Esophagus muscularis mucosa (tissue), 4 donors: ENCODE results near the gene UHMK1. TPM values are rescaled to one million over a fixed set of nuclear protein-coding genes. Genes with fewer than 3 reads are reported as not detected.
"Not testable (repeated sequence)": the region's sequence is repeated elsewhere in the genome, so short reads cannot be mapped to it uniquely, and the experiment has no call there.

Experiments used
- DNase-seq: peaks from one replicate; pipeline ENCODE4 v3.0.0-alpha.2; 2017; ENCODE audit errors: extremely low spot score
- H3K27ac ChIP-seq, 4 donors: fragments of 200-600 bp; sonication (generic); replicated peaks in 1 of 4; 1 replicate in 3 of 4; 2 replicates in 1 of 4; pipeline ENCODE4 v1.5.1; 2016 to 2019; ENCODE audit warnings: mild to moderate bottlenecking in 1 of 4
- H3K27me3 ChIP-seq, 4 donors: fragments of 200-600 bp; sonication (generic); one replicate each; pipeline versions ENCODE4 v1.5.1 to v1.6.0; 2016 to 2019
- H3K36me3 ChIP-seq, 4 donors: fragments of 200-600 bp; sonication (generic); one replicate each; pipeline ENCODE4 v1.5.1; 2016 to 2019
- H3K4me1 ChIP-seq, 4 donors: fragments of 200-600 bp; sonication (generic); one replicate each; pipeline ENCODE4 v1.5.1; 2016 to 2019
- H3K4me3 ChIP-seq, 4 donors: fragments of 200-600 bp; sonication (generic); 1 replicate in 2 of 4; 2 replicates in 2 of 4; pipeline ENCODE4 v1.5.1; 2016 to 2019; ENCODE audit warnings: mild to moderate bottlenecking in 4 of 4, moderate library complexity in 1 of 4
- H3K9me3 ChIP-seq, 4 donors: fragments of 200-600 bp; sonication (generic); 1 replicate in 3 of 4; 2 replicates in 1 of 4; pipeline ENCODE4 v1.5.1; 2016 to 2019
- CTCF ChIP-seq, 3 experiments: fragments of 200-600 bp in 2 of 3; fragments of 450-650 bp in 1 of 3; sonication (generic) in 2 of 3; IDR thresholded peaks; one replicate each; pipeline ENCODE4 v1.5.1; 2017 to 2019; ENCODE audit warnings: antibody characterized with exemption in 3 of 3, mild to moderate bottlenecking in 2 of 3, moderate library complexity in 1 of 3
- EP300 ChIP-seq: sonication (generic); formaldehyde crosslinking; IDR thresholded peaks from one replicate; pipeline ENCODE4 v1.6.1; 2017; ENCODE audit warnings: antibody characterized with exemption
- POLR2A ChIP-seq: fragments of 450-650 bp; IDR thresholded peaks from one replicate; pipeline ENCODE4 v1.6.1; 2017; ENCODE audit warnings: antibody characterized with exemption, moderate library complexity, mild to moderate bottlenecking, low read depth
- POLR2AphosphoS5 ChIP-seq, 2 donors: sonication (generic); formaldehyde crosslinking; IDR thresholded peaks; one replicate each; pipeline ENCODE4 v1.6.1; 2017; ENCODE audit warnings: antibody characterized with exemption in 2 of 2
- WGBS: methylation state at CpG from one replicate; pipeline ENCODE4 v1.1.5; 2018; 5-methylcytosine and 5-hydroxymethylcytosine counted together
- intact Hi-C: fragments of 100-400 bp; cut with DNase I; formaldehyde crosslinking; loops from one replicate; pipeline ENCODE4 v1.15.1; 2023
- total RNA-seq, 4 donors: library from RNA; depleted of rRNA; stranded (reverse); fragments of >200 nt; gene quantifications; one replicate each; pipeline versions ENCODE4 v1.1.0 to v1.2.1, GENCODE V29; 2016

The UHMK1 gene
- total RNA-seq, 4 donors from 2014 or later = 25.3 to 34.4 (median 30.6) TPM

GRCh38 chr1:162475539-162476185, 22.0 kb upstream of the UHMK1 start:
- intact Hi-C loops = no loop called here
- H3K27me3 ChIP-seq = no peaks in the 10 kb centered on the region

GRCh38 chr1:162476620-162477019, 21.0 kb upstream of the UHMK1 start:
- Histone ChIP-seq H3K27ac (no peak overlapping the region), H3K36me3 (no peaks in the 10 kb centered on the region), H3K9me3 (peaks cover 0 to 22% (median 14%) of the 10 kb centered on the region in 4 donors), H3K4me3 (no peak overlapping the region), H3K4me1 (no peaks in the 10 kb centered on the region), H3K27me3 (no peaks in the 10 kb centered on the region)
- WGBS = 90% methylated on average over 1 of the region's 1 CpG
- no peak for DNase-seq
- TF ChIP-seq POLR2AphosphoS5 (IDR thresholded peaks at IDR 0.05) (no peak), EP300 (no peak), POLR2A (no peak), CTCF (IDR thresholded peaks at IDR 0.05) (no peak)
- intact Hi-C loops = no loop called here

More at GRCh38 chr1:162475539-162476185, 22.0 kb upstream of the UHMK1 start:
- DNase-seq = no peak
- no peak for TF ChIP-seq POLR2AphosphoS5 (IDR thresholded peaks at IDR 0.05)
- TF ChIP-seq CTCF (IDR thresholded peaks at IDR 0.05) = no peak
- no peak for TF ChIP-seq POLR2A
- no peak for TF ChIP-seq EP300
- Histone ChIP-seq H3K4me3 (no peak overlapping the region), H3K9me3 (peaks cover 0 to 22% (median 11%) of the 10 kb centered on the region in 4 donors), H3K4me1 (no peaks in the 10 kb centered on the region), H3K36me3 (no peaks in the 10 kb centered on the region), H3K27ac (no peak overlapping the region)
- WGBS = 76% methylated on average over 6 of the region's 6 CpGs

- Histone ChIP-seq H3K9me3 (peaks cover 0 to 6% (median 0%) of the 10 kb centered on the region in 4 donors), H3K4me3 (no peak overlapping the region), H3K27me3 (peaks cover 0 to 26% (median 0%) of the 10 kb centered on the region in 4 donors), H3K4me1 (no peaks in the 10 kb centered on the region), H3K36me3 (no peaks in the 10 kb centered on the region), H3K27ac (no peak overlapping the region)
- TF ChIP-seq EP300 (no peak), POLR2A (no peak), POLR2AphosphoS5 (IDR thresholded peaks at IDR 0.05) (no peak), CTCF (IDR thresholded peaks at IDR 0.05) (no peak)
- DNase-seq = no peak
- intact Hi-C loops = no loop called here
Measured at GRCh38 chr1:162485236-162485635, 12.4 kb upstream of the UHMK1 start.

- no peaks in the 10 kb centered on the region for H3K4me1 ChIP-seq
- H3K4me3 ChIP-seq = no peak overlapping the region
- peaks cover 0 to 31% (median 0%) of the 10 kb centered on the region in 4 donors for H3K27me3 ChIP-seq
- intact Hi-C loops = no loop called here
- no peak overlapping the region for H3K27ac ChIP-seq
- H3K36me3 ChIP-seq = no peaks in the 10 kb centered on the region
- TF ChIP-seq POLR2A = no peak
- no peak for TF ChIP-seq POLR2AphosphoS5 (IDR thresholded peaks at IDR 0.05)
- TF ChIP-seq EP300 = no peak
- no peak for TF ChIP-seq CTCF (IDR thresholded peaks at IDR 0.05)
- no peak for DNase-seq
- no peaks in the 10 kb centered on the region for H3K9me3 ChIP-seq
- 78% methylated on average over 9 of the region's 10 CpGs for WGBS
Measured at GRCh38 chr1:162487241-162487640, 10.4 kb upstream of the UHMK1 start.

GRCh38 chr1:162488219-162488618, 9.4 kb upstream of the UHMK1 start:
- no peaks in the 10 kb centered on the region for H3K4me1 ChIP-seq
- H3K9me3 ChIP-seq = no peaks in the 10 kb centered on the region
- H3K4me3 ChIP-seq = no peak overlapping the region
- intact Hi-C loops = no loop called here
- no peak for DNase-seq
- 55% methylated on average over 3 of the region's 3 CpGs for WGBS
- H3K36me3 ChIP-seq = no peaks in the 10 kb centered on the region
- H3K27ac ChIP-seq = no peak overlapping the region
- H3K27me3 ChIP-seq = peaks cover 0 to 30% (median 0%) of the 10 kb centered on the region in 4 donors
- TF ChIP-seq POLR2A (no peak), POLR2AphosphoS5 (IDR thresholded peaks at IDR 0.05) (no peak), EP300 (no peak)

GRCh38 chr1:162495531-162496233, 1.9 kb upstream of the UHMK1 start:
- 83% methylated on average over 6 of the region's 6 CpGs for WGBS
- H3K4me3 ChIP-seq, H3K27ac ChIP-seq, DNase-seq, H3K9me3 ChIP-seq, H3K27me3 ChIP-seq: not testable (repeated sequence)
- Histone ChIP-seq H3K36me3 (peaks cover 1 to 10% (median 7%) of the 10 kb centered on the region in 4 donors), H3K4me1 (peaks cover 16 to 31% (median 30%) of the 10 kb centered on the region in 4 donors)
- intact Hi-C loops = loop anchor here (5.0 kb wide), 1 partner anchor 67 kb away; the partner anchor contains the start of gene UAP1
